GM21367 (cell line): Measurements from ENCODE around the gene HIBCH.
"Not testable (repeated sequence)": the region's sequence is repeated elsewhere in the genome, so short reads cannot be mapped to it uniquely, and the experiment has no call there.

Source experiments
- ATAC-seq: cut with Tn5 transposase; IDR thresholded peaks from one replicate; pipeline ENCODE4 v1.9.1; 2021; ENCODE audit not compliant: unreplicated experiment

HIBCH gene, protein sequence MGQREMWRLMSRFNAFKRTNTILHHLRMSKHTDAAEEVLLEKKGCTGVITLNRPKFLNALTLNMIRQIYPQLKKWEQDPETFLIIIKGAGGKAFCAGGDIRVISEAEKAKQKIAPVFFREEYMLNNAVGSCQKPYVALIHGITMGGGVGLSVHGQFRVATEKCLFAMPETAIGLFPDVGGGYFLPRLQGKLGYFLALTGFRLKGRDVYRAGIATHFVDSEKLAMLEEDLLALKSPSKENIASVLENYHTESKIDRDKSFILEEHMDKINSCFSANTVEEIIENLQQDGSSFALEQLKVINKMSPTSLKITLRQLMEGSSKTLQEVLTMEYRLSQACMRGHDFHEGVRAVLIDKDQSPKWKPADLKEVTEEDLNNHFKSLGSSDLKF

DNA sequence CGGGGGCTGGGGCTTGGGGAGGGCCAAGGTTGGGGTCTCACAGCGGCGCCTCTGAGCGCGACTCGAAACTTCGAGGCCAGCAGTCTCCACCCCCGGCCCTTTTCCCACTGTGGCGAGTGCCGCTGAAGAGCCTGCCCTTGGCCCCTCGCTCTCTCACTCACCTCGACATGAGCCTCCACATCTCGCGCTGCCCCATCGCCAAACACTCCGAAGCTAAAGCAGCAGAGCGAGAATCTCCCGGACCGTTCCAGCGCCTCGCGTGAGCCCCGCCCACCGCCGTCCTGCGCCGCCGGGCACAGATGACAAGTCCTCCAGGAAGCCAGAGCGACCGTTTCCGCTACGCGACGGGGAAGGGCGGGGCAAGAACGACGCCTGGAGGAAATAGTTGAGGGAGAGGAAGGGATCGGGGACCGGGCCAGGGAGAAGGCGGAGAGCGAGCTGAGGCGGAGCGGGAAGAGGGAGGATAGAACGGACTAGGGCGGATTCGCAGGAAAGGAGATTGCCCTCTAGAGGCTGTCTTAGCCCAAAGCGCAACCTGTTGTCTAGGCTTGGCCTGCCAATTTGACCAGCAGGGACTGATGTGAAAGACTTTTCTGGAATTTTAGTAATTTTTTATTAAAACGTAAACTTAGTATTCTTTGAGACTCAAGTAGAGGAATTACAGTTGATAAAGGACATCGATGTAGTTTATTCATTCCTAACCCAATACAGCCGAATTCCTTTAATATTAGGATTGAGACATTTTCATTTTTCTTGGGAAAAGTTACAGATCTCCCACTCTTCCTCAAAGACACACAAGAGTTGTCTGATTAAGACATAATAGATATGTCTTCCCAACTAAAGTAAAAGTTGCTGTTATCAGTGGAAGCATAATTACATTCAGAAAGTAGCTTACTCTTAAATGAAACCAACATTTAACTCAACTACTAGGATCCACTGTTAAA, at the start of gene HIBCH:
HIBCH (minus strand) TSS at position 272 of the 944 bp plus-strand sequence; CDS start at position 196, 76 bp downstream.
- peak; percentile 92 for ATAC-seq

DNA sequence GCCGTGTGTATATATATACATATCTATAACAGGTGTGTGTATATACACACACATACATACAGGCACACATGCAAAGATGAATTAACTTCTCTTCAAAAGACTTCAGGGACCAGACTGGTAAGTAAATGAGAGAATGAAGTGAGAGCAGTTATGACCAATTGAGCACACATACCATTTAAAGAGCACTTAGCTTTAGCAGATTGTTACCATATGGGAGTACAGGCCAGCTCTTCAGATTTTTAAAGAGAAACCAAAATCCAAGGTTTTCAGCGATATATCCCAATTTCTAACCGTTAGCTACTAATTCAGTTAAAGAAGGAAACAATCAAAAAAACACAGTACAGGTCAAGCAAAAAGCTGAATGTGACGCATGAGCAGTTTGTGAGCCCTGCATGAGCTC, 47.5 kb upstream of the HIBCH start:
- ATAC-seq, result no peak

DNA sequence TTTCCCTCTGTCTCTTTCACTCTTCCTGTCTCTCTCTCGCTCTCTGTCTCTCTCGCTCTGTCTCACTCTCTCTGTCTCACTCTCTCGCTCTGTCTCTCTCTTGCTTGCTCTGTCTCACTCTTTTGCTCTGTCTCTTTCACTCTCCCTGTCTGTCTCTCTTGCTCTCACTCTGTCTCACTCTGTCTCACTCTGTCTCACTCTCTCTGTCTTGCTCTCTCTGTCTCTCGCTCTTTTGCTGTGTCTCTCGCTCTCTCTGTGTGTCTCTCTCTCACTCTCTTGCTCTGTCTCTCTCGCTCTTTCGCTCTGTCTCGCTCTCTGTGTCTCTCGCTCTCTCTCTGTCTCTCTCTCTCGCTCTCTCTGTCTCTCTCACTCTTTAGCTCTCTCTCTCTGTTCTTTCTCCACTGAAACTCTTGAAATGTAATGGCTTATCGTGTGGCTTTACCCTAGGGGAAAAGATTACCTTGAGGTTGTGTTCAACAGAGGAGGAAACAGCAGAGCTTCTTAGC, 46.7 kb upstream of the HIBCH start:
- no peak for ATAC-seq

DNA sequence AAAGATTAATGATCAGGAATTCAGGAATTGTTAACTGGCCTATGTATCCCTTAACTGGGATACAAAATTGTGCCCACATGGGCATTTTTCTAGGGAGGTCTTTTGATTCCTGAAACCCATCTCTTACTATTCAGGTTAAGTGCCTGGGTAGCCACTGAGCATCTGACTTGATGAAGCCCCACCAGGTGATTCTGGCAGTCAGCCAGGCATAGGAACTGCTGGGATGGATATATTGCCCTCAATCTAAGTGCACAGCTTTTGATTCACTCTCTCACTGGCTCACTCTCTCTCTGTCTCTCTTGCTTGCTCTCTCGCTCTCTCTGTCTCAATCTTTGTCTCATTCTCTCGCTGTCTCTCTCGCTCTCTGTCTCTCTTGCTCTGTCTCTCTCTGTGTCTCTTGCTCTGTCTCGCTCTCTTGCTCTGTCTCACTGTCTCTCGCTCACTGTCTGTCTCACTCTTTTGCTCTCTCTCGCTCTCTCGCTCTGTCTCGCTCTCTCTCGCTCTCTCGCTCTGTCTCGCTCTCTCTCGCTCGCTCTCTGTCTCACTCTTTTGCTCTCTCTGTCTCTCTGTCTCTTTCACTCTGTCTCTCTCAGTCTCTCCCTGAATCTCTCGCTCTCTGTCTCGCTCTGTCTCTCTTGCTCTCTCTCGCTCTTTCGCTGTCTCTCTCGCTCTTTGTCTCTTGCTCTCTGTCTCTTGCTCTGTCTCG, 46.0 kb upstream of the HIBCH start:
- ATAC-seq, result no peak

DNA sequence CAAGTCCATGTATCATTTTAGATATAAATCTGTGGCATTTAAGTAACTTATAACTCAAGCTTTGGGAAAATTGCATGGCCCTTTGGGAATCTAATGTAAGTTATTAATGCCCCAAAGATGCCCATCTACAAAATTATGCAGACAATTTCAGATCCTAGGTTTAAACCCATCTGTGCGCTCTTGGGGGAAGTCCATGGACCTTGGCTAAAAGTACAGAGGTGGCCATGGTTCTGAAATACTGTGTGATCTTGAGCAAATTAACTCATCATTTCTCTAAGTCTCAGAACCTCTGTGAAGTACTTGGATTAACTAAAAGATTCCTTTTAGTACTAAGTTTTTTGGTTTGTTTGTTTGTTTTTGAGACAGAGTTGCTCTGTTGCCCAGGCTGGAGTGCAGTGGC, 43.3 kb upstream of the HIBCH start:
- no peak for ATAC-seq

DNA sequence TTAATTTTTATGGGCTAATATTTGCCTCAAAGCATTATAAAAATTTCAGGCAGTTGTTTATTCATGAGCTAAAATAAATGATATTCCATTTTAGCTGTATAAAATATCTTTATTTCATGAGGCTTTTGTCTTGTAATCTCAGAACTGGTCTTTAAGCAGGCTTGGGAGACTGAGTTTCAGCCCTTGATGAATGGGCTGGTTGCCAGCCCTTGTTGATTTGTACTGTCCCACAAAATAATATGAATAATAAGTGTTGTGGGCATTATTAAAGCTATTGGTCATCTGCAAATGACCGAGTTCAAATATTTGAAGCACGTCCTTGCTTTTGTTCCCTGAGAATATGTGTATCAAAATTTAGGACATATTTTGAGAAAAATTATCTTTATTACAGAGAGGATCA, 41.9 kb upstream of the HIBCH start:
- ATAC-seq, result no peak

DNA sequence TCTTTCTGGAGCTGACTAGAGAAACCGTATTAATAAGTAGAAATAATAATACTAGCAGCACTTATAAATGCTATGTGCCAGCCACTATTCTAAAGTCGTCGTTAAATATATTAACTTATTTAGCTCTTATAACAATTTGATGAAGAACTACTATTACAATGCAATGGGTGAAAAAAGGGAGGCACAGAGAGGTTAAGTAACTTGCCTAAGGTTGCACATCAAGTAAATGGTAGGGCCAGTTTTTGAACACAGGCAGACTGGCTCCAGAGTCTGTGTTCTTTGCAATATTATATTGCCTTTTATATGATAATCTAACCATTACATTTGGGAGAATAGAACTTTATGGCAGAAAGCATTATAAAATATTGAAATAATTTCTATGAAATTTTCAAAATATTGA, 41.3 kb upstream of the HIBCH start:
- ATAC-seq, result no peak

DNA sequence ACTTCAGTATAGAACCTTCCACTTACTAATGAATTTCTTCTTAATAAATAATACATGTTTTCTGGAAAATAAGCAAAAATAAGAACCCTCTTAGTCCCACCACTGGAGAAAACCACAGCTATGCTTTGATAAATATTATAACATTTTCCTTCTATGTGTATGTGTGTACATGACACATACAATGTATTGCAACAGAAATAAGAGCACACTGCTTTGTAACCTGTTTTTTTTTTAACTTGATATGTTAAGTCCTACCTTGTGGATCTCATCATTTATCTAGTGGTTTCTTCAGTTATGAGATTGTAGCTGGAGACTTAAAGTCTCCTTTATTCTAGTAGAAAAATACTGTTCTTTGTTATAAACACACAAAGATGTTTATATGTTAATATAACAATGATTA, 40.9 kb upstream of the HIBCH start:
- no peak for ATAC-seq

DNA sequence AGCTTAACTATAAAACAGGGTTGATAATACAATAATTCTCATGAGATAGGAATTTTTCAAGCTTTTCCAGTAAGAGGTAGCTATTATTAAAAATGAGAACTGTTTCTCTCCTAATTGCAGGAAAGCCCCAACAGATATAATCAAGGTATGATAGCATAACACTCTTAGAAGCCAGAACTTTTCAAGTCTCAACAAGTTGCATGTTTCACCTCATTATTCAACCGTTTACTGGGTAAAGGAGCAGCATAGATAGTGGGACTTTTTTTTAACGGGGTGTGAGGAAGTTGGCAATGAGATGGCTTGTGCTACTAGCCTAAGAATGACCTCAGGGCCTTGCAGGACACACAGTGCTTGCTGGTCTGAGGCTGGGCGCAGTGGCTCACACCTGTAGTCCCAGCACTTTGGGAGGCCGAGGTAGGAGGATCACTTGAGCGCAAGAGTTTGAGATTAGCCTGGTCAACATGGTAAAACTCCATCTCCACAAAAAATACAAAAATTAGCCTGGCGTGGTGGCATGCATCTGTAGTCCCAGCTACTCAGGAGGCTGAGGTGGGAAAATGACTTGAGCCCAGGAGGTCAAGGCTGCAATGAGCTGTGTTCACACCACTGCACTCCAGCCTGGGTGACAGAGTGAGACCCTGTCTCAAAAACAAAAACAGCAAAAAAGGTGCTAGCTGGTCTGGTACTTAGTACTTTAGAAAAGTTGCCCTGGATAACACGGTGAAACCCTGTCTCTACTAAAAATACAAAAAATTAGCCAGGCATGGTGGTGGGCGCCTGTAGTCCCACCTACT, 39.2 kb upstream of the HIBCH start:
- not testable (repeated sequence) for ATAC-seq

DNA sequence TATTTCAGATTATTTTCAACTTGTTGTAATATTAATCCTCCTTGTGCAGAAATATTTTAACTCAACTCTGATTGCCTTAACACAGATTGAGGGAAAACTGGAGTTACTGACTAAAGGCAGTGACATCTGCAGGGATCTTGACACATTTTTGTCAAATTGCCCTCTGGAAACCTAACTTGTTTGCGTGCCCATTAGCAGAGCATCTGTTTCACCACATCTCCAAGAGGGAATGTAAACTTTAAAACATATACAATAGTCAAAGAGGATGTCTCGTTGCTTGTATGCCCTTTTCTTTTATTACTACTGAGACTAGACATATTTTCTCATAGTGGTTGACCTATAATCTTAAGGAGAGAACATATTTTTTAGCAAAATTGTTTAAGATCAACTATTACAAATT, 38.0 kb upstream of the HIBCH start:
- ATAC-seq, result no peak

DNA sequence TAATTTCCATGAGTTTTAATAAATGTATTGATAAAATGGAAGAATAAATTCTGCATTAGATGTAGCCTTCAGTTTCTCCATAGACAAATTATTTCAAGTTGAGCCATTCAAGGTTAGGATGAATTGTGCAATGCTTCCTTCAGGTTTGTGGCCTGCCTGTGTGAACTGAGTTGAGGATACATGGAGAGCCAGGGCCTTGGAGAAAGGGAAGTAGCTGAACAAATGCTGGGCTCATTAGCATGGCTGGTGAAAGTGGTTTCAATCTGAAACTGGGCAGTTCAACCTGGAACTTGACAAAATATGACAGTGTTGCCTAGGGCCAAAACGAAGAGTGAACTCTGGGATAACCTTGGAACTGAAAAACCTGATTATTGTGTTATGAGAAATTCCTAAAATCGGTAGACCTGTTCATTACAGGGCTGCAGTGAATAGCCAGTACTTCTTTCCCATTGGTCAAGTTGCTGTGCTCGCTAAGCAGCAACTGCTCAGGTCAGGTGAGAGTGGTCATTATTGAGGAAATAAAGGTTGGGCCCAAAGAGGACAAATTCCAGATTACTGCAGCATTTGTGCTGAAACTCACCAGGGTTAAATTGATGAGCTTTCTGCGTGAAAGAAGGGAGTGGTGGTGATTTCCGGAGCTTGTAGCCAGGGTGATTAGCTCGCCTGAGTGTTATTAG, 36.5 kb upstream of the HIBCH start:
- ATAC-seq, result no peak

DNA sequence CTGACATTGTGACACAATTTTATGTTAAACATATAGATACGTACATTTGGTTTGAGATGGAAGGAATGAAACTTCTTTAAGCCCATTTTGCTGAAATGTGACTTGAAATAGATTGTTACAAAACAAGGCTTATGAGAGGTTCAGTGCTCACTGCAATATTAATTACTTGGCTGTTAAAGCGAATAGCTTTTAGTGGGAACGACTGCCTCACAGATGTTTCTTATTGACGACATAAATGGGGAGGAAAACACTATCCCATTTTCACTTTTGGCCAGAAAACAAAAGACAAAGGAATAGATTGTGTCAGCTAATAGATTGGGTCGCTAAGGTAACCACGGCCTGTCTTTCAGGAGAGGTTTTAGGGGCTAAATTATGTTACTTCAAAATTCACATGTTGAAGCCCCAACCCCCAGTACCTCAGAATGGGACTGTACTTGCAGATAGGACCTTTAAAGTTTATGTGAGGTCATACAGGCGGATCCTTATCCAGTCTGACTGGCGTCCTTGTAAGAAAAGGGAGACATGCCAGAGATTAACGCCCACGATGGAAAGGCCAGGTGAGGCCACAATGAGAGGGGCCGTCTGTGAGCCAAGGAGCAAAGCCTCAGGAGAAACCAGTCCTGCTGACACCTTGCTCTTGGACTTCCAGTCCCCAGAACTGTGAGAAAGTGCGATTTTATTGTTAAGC, 34.5 kb upstream of the HIBCH start:
- no peak for ATAC-seq

DNA sequence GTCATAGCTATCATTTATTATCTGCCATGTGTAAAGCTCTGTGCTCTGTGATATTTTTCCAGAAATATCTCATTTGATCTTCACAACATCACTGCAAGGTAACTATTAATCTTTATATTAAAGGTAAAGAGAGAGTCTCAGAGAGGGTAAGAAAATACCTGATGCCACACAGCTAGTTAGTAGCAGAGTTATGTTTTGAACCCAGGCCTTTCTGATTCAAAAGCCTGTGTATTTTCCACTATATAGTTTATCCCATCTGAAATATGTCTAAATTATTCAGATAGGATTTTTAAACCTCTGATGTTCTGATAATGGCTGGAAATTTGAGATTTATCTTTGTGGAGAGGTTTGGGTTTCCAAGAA, 33.9 kb upstream of the HIBCH start:
- no peak for ATAC-seq

DNA sequence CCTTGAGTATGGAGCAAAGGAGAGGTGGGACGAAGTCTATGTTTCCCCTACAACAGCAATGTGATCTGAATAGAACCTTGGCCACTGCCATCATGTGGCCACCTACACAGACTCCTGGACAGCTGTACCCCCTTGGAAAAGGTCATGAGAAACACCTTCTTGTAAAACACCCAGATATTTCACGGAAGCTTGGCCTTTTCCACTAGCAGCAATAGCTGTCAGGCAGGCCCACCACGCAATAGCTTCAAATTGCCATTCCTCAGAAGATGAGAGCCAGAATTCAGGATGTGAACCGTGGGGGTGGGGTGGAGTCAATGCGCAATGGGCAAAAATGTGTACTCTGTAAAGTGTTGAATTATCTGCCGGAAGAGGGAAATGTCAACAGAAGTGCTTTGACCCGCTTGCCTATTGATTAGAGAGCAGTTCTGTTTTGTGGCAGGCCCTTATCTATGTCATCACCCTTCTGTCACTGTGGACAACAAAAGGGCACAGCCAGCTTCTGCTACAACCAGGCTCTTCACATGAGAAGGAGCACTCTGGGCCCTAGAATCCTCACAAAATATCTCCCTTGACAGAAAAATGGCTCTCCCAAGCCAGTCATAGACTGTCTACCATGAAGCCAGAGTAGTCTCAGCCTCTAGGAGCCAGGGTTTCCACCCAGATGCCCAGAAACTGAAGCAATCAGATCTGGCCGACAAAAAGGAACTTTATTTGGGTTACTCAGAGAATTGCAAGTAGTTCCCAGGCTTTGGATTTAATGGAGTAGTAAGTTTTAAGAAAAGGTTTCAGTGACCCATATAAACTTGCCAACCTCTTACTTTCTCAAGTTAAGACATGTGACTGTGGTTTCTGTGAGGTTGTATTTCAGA, 33.3 kb upstream of the HIBCH start:
- no peak for ATAC-seq

DNA sequence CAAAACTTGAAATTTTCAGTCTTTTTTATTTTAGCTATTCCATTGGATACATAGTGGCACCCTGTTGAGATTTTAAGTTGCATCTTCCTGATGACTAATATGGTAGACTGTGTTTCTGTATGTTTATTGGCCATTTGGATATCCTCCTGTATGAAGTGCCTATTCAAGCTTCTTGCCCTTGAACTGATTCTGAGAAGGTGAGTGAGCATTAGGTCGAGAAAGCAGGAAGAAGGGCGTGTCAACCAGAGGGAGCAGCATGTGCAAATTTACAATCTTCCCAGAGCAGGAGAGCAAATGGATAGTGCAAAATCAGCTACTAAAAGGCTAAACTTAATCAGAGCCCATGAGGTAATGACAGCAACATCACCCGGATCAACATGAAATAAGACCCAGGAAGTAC, 32.3 kb upstream of the HIBCH start:
- ATAC-seq, result no peak

DNA sequence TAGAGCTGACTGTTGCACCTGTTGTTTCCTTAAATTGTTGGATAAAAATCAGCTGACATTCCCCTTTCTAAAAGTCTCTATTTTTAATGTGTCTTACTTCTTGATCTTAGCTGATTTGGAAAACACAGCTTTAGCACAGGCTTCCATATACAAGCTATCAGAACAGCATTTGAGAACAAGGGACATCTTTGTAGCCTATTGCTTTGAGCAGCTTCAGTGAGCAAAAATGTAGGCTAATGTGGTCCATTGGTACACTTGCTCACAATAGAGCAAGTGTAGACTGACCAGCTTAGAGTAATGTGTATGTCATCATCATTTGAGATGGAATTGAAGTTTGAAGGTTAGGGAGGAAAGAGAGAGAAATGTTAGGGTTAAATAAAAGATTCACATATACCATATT, 30.7 kb upstream of the HIBCH start:
- ATAC-seq, result no peak

DNA sequence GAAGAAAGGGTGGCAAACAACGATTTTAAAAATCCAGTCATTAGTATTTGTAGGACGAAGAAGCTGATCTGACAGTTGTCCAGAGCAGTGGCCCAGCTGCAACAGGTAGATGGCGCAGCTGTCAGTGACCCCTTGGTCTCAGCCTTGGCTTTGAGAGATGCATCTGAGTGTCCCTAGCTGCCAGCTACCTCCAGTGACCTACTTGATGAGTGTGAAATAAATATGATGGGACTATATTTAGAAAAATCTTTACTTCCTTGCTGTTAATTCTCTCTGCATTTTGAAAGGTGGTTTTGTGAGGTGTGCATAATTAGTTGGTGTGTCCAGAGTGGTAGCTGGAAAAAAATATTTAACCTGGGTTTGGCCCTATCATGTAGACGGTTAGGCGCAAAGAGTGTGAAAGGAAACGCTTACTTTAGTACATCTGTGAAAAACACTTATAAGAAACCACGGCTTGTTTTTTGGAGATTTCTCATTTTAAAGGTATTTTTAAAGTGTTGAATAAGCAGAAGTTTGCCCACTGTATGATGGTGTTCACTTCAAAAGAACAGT, 24.7 kb upstream of the HIBCH start:
- ATAC-seq, result peak; percentile 61
